GM18519 (cell line): ENCODE measurements around the gene MTNR1A.
"Not testable (repeated sequence)": the region's sequence is repeated elsewhere in the genome, so short reads cannot be mapped to it uniquely, and the experiment has no call there.

Experiments used
- ATAC-seq: cut with Tn5 transposase; IDR thresholded peaks from one replicate; pipeline ENCODE4 v1.9.1; 2021; ENCODE audit warnings: mild to moderate bottlenecking, moderate library complexity; ENCODE audit not compliant: unreplicated experiment, low FRiP score

MTNR1A gene

GRCh38 chr4:186566068-186566467, 10.7 kb upstream of the MTNR1A start:
- ATAC-seq: no peak

DNA sequence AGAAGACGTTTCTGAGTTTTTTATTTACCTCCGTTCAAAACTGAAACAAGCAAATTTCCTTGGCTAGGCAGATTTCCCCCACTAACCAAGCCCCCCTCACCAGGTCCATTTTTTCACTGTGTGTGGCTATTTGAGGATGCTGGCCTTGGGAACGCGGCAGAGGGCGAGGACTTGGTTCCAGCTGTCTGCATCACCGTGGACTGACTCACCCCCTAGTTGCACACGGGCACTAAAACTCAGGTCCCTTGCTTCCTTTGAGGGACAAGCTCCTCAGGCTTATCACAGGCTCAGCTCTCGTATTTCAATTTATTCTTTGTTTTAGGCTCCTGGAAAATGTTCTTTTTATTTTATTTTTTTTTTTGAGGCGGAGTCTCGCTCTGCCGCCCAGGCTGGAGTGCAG, 8.4 kb upstream of the MTNR1A start:
- no peak for ATAC-seq

DNA sequence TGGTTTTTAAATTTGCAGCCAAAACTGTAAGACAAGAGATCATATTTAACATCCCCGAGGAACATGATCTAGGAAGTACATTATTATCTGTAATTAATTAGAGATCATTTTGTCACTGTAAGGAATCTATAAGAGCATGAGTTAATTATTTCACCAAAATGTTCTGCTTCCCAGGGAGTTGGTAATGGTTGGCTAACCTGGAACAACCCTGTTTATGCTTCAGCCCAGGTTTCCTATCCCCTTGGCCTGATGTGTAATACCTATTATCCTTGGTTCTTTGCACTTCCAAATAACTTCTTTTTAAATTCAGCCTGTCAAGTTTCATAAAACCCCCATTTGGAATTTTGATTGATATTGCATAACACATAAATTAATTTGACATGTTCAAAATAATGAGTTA, 6.4 kb upstream of the MTNR1A start:
- ATAC-seq: no peak

GRCh38 chr4:186560647-186561046, 5.3 kb upstream of the MTNR1A start:
- no peak for ATAC-seq

DNA sequence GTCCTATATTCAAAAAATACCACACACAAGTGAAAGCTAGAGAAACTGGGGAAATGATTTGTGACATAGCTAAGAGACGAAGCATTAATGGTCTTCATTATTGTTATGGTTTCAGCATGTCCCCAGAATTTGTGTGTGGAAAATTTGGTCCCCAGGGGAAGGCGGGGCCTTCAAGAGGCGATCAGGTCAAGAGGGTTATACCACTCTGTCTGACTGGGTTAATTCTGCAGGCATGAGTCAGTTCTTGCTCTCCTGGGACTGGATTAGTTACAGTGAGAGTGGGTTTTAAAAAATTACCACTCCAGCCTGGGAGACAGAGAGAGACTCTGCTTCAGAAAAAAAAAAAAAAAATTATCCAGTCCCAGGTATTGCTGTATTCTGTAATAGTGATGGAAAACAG, 2.1 kb upstream of the MTNR1A start:
- no peak for ATAC-seq

DNA sequence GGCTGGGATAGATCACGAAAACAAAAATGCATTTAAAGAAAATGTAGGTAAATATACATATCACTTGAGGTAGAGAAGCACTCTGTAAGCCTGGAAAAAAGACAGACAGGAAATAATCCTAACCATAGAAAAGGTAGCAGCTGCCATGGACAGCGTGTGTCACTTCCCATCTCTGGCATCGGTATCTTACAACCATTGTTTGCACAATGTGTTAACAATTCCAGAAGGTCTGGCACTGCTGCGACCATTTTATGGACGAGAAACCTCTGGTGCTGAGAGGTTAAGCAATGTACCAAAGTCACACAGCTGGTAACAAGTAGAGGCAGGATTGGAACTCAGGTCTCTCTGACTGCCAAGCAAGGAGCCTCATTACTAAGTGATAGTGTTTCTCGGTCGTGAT, 1.7 kb upstream of the MTNR1A start:
- no peak for ATAC-seq

DNA sequence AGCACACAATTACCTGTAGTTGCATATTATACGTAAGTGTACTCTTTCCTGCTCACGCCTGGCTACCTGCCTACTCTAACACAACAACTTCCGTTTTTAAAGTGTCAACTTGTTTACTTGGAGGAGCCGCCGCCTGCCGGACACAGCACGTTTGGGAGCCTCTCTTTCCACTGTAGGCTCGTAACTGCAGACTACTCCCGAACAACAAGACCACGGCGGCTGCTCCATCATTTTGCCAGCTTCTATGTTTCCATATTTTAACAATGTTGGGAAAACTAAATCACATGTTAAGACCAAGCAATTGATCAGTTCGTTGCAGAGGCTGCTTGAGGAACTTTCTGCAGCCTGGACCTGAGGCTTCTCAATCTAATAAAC, 841 bp downstream of the MTNR1A start:
- no peak for ATAC-seq

GRCh38 chr4:186553717-186554116, 1.6 kb downstream of the MTNR1A start:
- ATAC-seq: no peak

GRCh38 chr4:186551849-186552248, 3.5 kb downstream of the MTNR1A start:
- no peak for ATAC-seq

DNA sequence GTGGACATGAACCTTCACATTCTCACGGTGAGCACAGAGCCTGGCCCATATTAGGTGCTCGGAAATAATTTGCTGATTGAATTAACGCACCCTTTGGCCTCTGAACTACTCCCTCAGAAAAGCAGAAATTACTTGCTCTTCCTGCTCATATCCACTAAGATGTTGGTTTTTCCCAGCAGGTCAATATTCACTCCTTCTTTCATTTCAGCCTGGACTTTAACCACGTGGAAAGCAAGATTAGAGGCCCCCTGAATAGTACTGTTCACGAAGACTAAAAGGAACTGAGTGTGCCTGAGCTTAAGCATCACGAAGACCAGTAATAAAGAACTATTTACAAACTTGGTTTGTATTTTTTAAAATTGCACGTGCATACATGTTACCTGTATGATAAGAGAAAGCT, 9.9 kb downstream of the MTNR1A start:
- no peak for ATAC-seq

DNA sequence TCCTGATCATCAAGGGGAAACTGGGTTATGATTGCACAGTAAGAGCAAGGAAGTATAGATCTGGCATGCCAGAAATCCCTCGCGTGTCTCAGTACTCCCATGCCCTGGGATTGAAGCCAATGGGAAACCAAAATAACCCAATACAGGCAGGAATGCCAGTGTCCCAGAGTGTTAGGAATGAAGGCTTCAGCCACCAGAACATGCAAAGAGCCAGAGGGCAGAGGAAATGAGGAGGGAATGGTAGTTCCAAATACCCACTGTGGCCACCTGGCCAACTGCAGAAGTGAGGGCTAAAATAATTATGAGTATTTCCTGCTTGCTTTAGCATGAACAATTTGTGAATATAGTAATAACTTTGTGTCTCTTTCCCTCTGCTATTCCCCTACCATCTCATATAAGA, 12.2 kb downstream of the MTNR1A start:
- ATAC-seq: no peak

DNA sequence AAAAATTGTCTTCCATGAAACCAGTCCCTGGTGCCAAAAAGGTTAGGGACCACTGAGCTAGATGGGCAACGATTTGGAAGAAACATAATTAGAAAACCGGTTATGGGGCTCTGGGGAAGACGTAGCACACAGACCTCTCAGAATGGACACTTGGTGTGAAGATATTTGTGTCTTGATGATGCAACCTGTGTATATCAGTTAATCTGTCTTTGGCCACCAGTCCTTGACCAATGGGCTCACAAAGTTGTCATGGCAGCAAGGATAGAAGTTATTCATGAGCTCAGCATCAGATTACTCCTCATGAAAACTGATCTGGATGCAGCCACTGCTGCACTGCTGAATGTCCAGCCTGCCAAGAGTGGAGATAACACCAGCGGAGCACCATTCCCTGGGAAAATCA, 13.6 kb downstream of the MTNR1A start:
- no peak for ATAC-seq

DNA sequence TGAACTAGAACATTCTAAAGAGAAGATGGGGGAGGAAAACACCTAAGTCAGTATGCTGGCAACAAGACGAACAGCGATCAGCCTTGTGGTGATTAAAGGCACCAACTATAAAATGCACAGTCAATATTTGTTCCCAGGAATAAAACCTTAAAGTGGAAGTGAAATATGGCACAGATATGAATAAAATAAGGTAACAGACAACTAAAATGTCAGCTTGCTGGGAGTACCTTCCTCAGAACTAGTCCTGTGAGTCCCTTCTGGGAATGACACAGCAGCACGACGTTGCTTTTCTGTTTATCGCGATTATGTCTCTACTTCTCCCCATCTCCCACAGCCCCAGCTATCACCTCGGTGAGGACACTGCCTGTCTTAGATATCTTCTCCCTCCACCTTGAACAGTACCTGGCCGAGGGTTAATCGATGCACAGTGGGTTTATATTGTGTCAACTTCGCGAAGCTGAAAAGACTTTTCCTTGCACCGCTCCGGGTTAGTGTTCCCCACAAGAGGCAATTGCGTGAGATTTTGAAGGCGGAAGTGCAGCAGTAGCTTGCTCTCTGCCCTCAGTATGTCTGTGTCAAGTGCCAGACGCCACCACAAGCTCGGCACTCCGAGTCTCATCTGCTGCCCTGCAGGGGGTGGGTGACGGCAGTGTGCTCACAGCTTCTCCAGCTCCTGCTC, 17.4 kb downstream of the MTNR1A start:
- no peak for ATAC-seq

DNA sequence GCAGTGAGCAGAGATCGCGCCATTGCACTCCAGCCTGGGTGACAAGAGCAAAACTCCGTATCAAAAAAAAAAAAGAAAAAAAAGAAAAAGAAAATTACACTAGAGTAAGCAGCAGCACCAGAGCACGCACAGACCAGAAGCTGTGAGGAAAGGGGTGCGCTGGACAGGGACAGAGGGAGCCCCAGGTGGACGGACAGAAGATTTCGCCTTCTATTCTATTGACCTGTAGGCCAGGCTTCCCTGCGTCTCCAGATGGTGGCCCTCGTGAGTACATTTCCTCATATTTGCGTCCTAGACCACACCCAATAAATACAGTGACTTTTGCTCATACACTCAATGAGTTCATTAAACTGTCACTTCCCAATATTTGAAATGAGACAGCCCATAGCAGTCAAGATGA, 19.1 kb downstream of the MTNR1A start:
- no peak for ATAC-seq

DNA sequence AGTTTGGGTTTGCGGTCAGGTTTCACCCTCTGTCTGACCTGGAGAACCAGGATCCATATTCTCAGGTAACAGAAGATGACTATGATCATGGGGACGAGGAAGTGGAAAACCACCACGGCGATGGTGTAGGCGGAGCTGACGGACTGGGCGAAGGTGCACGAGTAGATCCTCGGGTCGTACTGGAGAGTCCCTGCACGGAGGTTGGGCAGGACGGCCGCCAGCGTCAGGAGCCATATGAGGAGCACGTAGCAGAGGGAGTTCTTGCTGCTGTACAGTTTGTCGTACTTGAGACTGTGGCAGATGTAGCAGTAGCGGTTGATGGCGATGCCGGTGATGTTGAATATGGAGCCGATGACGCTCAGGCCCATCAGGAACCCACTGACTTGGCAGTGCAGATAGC, 21.3 kb downstream of the MTNR1A start:
- ATAC-seq: no peak

GRCh38 chr4:186523927-186524326, 31.4 kb downstream of the MTNR1A start:
- not testable (repeated sequence) for ATAC-seq

- no peak for ATAC-seq
Measured at GRCh38 chr4:186516287-186516686, 39.1 kb downstream of the MTNR1A start.

- ATAC-seq: no peak
Measured at GRCh38 chr4:186514271-186514950, 41.0 kb downstream of the MTNR1A start.

DNA sequence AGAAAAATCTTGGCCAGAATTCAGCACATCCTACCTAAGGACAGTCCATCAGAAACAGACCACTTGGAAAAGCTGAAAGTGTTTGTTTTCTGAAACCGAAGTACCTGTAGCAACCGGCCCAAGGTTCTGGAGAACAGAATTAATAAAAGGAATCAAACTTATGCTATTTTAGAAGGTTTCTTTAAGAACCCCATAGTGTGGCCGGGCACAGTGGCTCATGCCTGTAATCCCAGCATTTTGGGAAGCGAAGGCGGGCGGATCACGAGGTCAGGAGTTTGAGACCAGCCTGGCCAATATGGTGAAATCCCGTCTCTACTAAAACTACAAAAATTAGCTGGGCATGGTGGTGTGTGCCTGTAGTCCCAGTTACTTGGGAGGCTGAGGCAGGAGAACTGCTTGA, 50.6 kb downstream of the MTNR1A start:
- ATAC-seq: not testable (repeated sequence)

- ATAC-seq: no peak
Measured at GRCh38 chr4:186502231-186502630, 53.1 kb downstream of the MTNR1A start.

GRCh38 chr4:186501554-186501953, 53.8 kb downstream of the MTNR1A start:
- no peak for ATAC-seq

DNA sequence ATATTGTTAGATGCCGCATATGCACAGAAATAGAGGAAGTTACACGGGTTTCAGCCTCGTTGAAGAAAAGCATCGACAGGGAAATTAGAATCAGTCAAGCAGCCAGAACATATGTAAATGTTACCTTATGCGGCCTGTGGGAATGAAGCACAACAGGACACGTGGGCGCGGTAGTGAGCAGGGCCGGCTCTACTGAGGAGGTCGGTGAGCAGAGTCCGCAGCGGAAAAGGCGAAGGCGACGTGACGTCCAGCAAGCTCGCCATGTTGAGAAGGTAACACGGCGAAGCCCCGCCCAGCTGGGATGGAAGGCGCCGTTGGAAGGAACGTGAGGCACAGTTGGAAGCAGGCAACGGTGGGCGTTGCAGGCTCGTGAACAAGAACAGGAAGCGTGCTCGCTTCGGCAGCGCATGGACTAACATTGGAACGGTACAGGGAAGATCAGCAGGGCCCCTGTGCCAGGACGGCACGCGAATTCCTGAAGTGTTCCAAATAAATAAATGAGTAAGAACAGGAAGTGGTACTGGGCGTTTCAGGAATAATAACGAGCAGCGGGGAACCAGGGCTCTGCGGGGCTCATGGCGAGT, 54.6 kb downstream of the MTNR1A start:
- no peak for ATAC-seq
